Body of pancreas (tissue), 4 donors: Measurements from ENCODE around the gene ANKRD40CL.

ENCODE experiments used
- POLR2A ChIP-seq, 3 donors: fragments of 450-650 bp; IDR thresholded peaks; one replicate each; pipeline ENCODE4 v1.6.1; 2016; ENCODE audit warnings: antibody characterized with exemption in 3 of 3, mild to moderate bottlenecking in 2 of 3
- TF ChIP-seq, protein P1 (sequence below), 7 experiments: fragments of 450-650 bp in 4 of 7; fragments of 200-600 bp in 3 of 7; sonication (generic) in 3 of 7; IDR thresholded peaks; one replicate each; pipeline ENCODE4 v1.5.1; 2016 to 2019; ENCODE audit warnings: antibody characterized with exemption in 7 of 7

DNA sequence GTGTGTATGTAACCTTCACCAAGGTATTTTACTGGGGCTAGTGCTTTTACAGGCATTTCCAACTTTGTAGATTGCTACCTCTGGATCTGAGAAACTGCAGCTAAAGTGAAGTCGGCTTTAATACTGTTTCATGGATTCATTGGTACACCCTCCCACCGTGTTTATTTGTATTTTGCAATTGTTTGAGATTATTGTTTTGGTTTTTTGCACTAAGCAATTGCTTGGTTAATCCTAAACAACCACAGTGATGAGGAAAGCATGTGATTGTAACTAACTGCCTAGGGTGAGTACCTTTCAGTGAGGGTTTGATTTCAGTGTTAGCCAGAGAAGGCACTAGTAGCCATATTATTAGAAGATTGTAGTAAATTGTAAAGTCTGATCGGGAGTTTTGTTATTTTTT is 44.6 kb downstream of the ANKRD40CL start:
- TF ChIP-seq, protein P1, sequence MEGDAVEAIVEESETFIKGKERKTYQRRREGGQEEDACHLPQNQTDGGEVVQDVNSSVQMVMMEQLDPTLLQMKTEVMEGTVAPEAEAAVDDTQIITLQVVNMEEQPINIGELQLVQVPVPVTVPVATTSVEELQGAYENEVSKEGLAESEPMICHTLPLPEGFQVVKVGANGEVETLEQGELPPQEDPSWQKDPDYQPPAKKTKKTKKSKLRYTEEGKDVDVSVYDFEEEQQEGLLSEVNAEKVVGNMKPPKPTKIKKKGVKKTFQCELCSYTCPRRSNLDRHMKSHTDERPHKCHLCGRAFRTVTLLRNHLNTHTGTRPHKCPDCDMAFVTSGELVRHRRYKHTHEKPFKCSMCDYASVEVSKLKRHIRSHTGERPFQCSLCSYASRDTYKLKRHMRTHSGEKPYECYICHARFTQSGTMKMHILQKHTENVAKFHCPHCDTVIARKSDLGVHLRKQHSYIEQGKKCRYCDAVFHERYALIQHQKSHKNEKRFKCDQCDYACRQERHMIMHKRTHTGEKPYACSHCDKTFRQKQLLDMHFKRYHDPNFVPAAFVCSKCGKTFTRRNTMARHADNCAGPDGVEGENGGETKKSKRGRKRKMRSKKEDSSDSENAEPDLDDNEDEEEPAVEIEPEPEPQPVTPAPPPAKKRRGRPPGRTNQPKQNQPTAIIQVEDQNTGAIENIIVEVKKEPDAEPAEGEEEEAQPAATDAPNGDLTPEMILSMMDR (IDR thresholded peaks at IDR 0.05), result no peak
- no peak for TF ChIP-seq POLR2A (IDR thresholded peaks at IDR 0.05)
